ENCODE results near the gene CD164.

GRCh38 chr6:109397020-109397419, 14.8 kb upstream of the CD164 start:
- TF ChIP-seq ZNF260 (CRISPR knock-in tag; IDR thresholded peaks at IDR 0.05; ENCODE audit: borderline replicate concordance, low read depth) = no peak
- TF ChIP-seq ELF1 (CRISPR knock-in tag; IDR thresholded peaks at IDR 0.05) = no peak
- no peak for TF ChIP-seq ARID2 (CRISPR knock-in tag; IDR thresholded peaks at IDR 0.05; ENCODE audit: borderline replicate concordance)
- no peak for TF ChIP-seq ZNF558 (CRISPR knock-in tag; IDR thresholded peaks at IDR 0.05; ENCODE audit: borderline replicate concordance)
- no peak for TF ChIP-seq TAF1 (CRISPR knock-in tag; IDR thresholded peaks at IDR 0.05)
- no peak for TF ChIP-seq KLF16 (CRISPR knock-in tag; IDR thresholded peaks at IDR 0.05)
- no peak for TF ChIP-seq KLF6 (CRISPR knock-in tag; IDR thresholded peaks at IDR 0.05)
- TF ChIP-seq ZNF792 (CRISPR knock-in tag; IDR thresholded peaks at IDR 0.05) = no peak

Measured in HepG2 (cell line).